Adrenal gland (tissue), 5 donors: ENCODE results near the gene ADAM19.

Experiments
- POLR2A ChIP-seq, 2 donors: fragments of 450-650 bp; IDR thresholded peaks; one replicate each; pipeline ENCODE4 v1.6.1; 2017; ENCODE audit warnings: antibody characterized with exemption in 2 of 2, mild to moderate bottlenecking in 2 of 2, moderate library complexity in 1 of 2
- TF ChIP-seq, protein P1 (sequence below), 6 experiments: fragments of 450-650 bp in 4 of 6; fragments of 200-600 bp in 2 of 6; sonication (generic) in 1 of 6; IDR thresholded peaks; 1 replicate in 5 of 6; 2 replicates in 1 of 6; pipeline versions ENCODE4 v1.5.1 to v1.8.0; 2016 to 2021; ENCODE audit warnings: antibody characterized with exemption in 6 of 6, mild to moderate bottlenecking in 2 of 6, moderate library complexity in 1 of 6
- donor health status: DM: no; HTN: no; CAD: no.

- TF ChIP-seq, protein P1, sequence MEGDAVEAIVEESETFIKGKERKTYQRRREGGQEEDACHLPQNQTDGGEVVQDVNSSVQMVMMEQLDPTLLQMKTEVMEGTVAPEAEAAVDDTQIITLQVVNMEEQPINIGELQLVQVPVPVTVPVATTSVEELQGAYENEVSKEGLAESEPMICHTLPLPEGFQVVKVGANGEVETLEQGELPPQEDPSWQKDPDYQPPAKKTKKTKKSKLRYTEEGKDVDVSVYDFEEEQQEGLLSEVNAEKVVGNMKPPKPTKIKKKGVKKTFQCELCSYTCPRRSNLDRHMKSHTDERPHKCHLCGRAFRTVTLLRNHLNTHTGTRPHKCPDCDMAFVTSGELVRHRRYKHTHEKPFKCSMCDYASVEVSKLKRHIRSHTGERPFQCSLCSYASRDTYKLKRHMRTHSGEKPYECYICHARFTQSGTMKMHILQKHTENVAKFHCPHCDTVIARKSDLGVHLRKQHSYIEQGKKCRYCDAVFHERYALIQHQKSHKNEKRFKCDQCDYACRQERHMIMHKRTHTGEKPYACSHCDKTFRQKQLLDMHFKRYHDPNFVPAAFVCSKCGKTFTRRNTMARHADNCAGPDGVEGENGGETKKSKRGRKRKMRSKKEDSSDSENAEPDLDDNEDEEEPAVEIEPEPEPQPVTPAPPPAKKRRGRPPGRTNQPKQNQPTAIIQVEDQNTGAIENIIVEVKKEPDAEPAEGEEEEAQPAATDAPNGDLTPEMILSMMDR (IDR thresholded peaks at IDR 0.05), result no peak
- TF ChIP-seq POLR2A (IDR thresholded peaks at IDR 0.05), result no peak
Observed at GRCh38 chr5:157606046-157606445, 30.5 kb upstream of the ADAM19 start.
